ENCODE measurements around the gene TTLL5.

Gene TTLL5

GRCh38 chr14:75896341-75896740 is 235.3 kb downstream of the TTLL5 start:
- TF ChIP-seq CTCF (IDR thresholded peaks at IDR 0.05; ENCODE audit: insufficient read depth, low read length): no peak
- TF ChIP-seq SPI1 (IDR thresholded peaks at IDR 0.05; ENCODE audit: borderline replicate concordance, low read depth): no peak
- no peak for TF ChIP-seq POLR2AphosphoS5 (IDR thresholded peaks at IDR 0.05; ENCODE audit: low read depth)
- TF ChIP-seq REST (IDR thresholded peaks at IDR 0.05; ENCODE audit: insufficient replicate concordance, low read depth): no peak
- TF ChIP-seq GABPA (IDR thresholded peaks at IDR 0.05; ENCODE audit: low read depth): no peak
- H3K27ac ChIP-seq (replicated peaks): no peak overlapping the region
- no peak for DNase-seq (ENCODE audit: low read depth in 1 of 2, low spot score in 1 of 2)
- H3K27me3 ChIP-seq (ENCODE audit: insufficient read depth, poor library complexity, severe bottlenecking): no peaks in the 10 kb centered on the region
- H3K4me3 ChIP-seq (replicated peaks; ENCODE audit: insufficient read depth, low read length): no peak overlapping the region

- DNase-seq (ENCODE audit: low read depth in 1 of 2, low spot score in 1 of 2): no peak
- Histone ChIP-seq H3K4me3 (replicated peaks; ENCODE audit: insufficient read depth, low read length) (no peak overlapping the region), H3K27me3 (ENCODE audit: insufficient read depth, poor library complexity, severe bottlenecking) (no peaks in the 10 kb centered on the region), H3K27ac (replicated peaks) (peak overlapping the region; percentile 30)
- no peak for TF ChIP-seq REST (IDR thresholded peaks at IDR 0.05; ENCODE audit: insufficient replicate concordance, low read depth)
- no peak for TF ChIP-seq POLR2AphosphoS5 (IDR thresholded peaks at IDR 0.05; ENCODE audit: low read depth)
- TF ChIP-seq GABPA (IDR thresholded peaks at IDR 0.05; ENCODE audit: low read depth): no peak
- TF ChIP-seq CTCF (IDR thresholded peaks at IDR 0.05; ENCODE audit: insufficient read depth, low read length): no peak
These were observed 243.3 kb downstream of the TTLL5 start for GRCh38 chr14:75904311-75904710.

- peak; percentile 8 to 46 for DNase-seq (ENCODE audit: low read depth in 1 of 2, low spot score in 1 of 2)
- Histone ChIP-seq H3K27ac (replicated peaks) (peak overlapping the region; percentile 30), H3K27me3 (ENCODE audit: insufficient read depth, poor library complexity, severe bottlenecking) (no peaks in the 10 kb centered on the region), H3K4me3 (replicated peaks; ENCODE audit: insufficient read depth, low read length) (no peak overlapping the region)
- TF ChIP-seq REST (IDR thresholded peaks at IDR 0.05; ENCODE audit: insufficient replicate concordance, low read depth) (no peak), POLR2AphosphoS5 (IDR thresholded peaks at IDR 0.05; ENCODE audit: low read depth) (no peak), CTCF (IDR thresholded peaks at IDR 0.05; ENCODE audit: insufficient read depth, low read length) (no peak), SPI1 (IDR thresholded peaks at IDR 0.05; ENCODE audit: borderline replicate concordance, low read depth) (no peak), GABPA (IDR thresholded peaks at IDR 0.05; ENCODE audit: low read depth) (no peak)
These were observed 244.3 kb downstream of the TTLL5 start for GRCh38 chr14:75905147-75905904.
